Lung (tissue), 12 donors: ENCODE measurements around the gene GRIN3B. TPM values are rescaled to one million over a fixed set of nuclear protein-coding genes. Genes with fewer than 3 reads are reported as not detected.
A peak's percentile ranks its signal among the peaks of the same experiment; 100 is the strongest.

Source experiments
- ATAC-seq: fragments of 200-7000 bp; cut with Tn5 transposase; one replicate; pipeline ENCODE4 v1.9.1; 2020; ENCODE audit warnings: moderate number of reproducible peaks; ENCODE audit not compliant: insufficient read depth, low FRiP score
- DNase-seq, 3 donors: peaks; one replicate each; pipeline ENCODE4 v3.0.0-alpha.2; 2013 to 2017
- H3K27ac ChIP-seq, 2 donors: one replicate each; pipeline ENCODE4 v1.5.1; 2013; ENCODE audit warnings: mild to moderate bottlenecking in 2 of 2, moderate library complexity in 2 of 2, control low read depth in 1 of 2, inconsistent platforms in 1 of 2, low read depth in 1 of 2, low read length in 1 of 2
- H3K27me3 ChIP-seq, 3 donors: one replicate each; pipeline ENCODE4 v1.5.1; 2013; ENCODE audit warnings: low read length in 2 of 3; ENCODE audit not compliant: control insufficient read depth in 3 of 3, insufficient read depth in 3 of 3
- H3K36me3 ChIP-seq, 4 donors: one replicate each; pipeline ENCODE4 v1.5.1; 2013; ENCODE audit warnings: low read length in 4 of 4, mild to moderate bottlenecking in 1 of 4, moderate library complexity in 1 of 4; ENCODE audit not compliant: control insufficient read depth in 4 of 4, insufficient read depth in 4 of 4
- H3K4me1 ChIP-seq, 5 donors: one replicate each; pipeline ENCODE4 v1.5.1; 2013; ENCODE audit warnings: low read length in 5 of 5, mild to moderate bottlenecking in 2 of 5, moderate library complexity in 1 of 5; ENCODE audit not compliant: control insufficient read depth in 5 of 5, insufficient read depth in 5 of 5
- H3K4me3 ChIP-seq: one replicate; pipeline ENCODE4 v1.5.1; 2013; ENCODE audit warnings: mild to moderate bottlenecking, control low read depth, moderate library complexity
- H3K9ac ChIP-seq, 2 donors: one replicate each; pipeline ENCODE4 v1.5.1; 2013; ENCODE audit warnings: low read length in 2 of 2, control low read depth in 1 of 2; ENCODE audit not compliant: insufficient read depth in 1 of 2
- H3K9me3 ChIP-seq, 4 donors: one replicate each; pipeline ENCODE4 v1.5.1; 2013; ENCODE audit warnings: low read length in 3 of 4, mild to moderate bottlenecking in 1 of 4, moderate library complexity in 1 of 4; ENCODE audit not compliant: control insufficient read depth in 4 of 4, insufficient read depth in 3 of 4
- WGBS, 2 donors: extraction: QIAGEN DNeasy Blood & Tissue Kit; methylation state at CpG; one replicate each; pipeline ENCODE4 v1.1.7; 2013; 5-methylcytosine and 5-hydroxymethylcytosine counted together
- polyA plus RNA-seq, 2 donors: library from polyadenylated mRNA; stranded (reverse); fragments of 200-250 nt; gene quantifications; one replicate each; pipeline ENCODE4 v1.2.1, GENCODE V29; 2013
- total RNA-seq, 2 donors: library from RNA; depleted of rRNA in 1 of 2; stranded (reverse); fragments of >200 nt in 1 of 2; gene quantifications; one replicate each; pipeline ENCODE4 v1.2.1, GENCODE V29; 2014 to 2021
- TF ChIP-seq, protein P1 (sequence below): IDR thresholded peaks from 2 replicates; pipeline ENCODE4 v1.5.1; 2012; ENCODE audit warnings: mild to moderate bottlenecking; ENCODE audit errors: control extremely low read depth, extremely low read depth
- donor health status: control.
- donor health status: control.
- donor health status: Bipolar disorder and iron deficiency.
- donor health status: healthy.
- donor health status: DM: yes; HTN: yes; CAD: no.

The GRIN3B gene
- total and polyA plus RNA-seq, 4 donors, result 1.3 to 11.6 (median 2.4) TPM

DNA sequence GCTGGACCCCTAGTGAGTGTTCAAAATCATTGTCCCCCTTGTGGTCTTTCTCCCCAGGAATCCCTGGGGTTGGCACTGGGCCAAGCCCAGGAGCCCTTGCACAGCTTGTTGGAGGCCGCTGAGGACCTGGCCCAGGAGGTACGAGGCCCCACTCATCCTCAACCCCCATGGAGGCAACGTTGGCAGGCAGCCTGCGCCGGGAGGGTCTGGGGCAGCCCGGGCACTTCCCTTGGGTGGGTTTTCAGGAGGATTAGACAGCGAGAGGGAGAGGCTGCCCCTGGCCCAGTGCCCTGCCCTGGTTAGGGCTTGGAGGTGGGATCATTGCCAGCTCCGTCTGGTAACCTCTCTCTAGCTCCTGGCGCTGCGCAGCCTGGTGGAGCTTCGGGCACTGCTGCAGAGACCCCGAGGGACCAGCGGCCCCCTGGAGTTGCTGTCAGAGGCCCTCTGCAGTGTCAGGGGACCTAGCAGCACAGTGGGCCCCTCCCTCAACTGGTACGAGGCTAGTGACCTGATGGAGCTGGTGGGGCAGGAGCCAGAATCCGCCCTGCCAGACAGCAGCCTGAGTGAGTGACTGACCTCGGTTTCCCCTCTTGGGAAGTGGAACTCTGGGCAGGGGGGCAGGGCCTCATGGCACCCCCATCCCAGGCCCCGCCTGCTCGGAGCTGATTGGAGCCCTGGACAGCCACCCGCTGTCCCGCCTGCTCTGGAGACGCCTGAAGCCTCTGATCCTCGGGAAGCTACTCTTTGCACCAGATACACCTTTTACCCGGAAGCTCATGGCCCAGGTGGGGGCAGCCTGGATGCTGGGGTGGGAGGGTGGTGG lies 42.7 kb downstream of the GRIN3B start:
- Histone ChIP-seq H3K4me3 (no peak overlapping the region), H3K27ac (no peak overlapping the region), H3K9me3 (no peaks in the 10 kb centered on the region), H3K36me3 (peaks cover 0 to 10% (median 3%) of the 10 kb centered on the region in 4 donors), H3K4me1 (peaks cover 0 to 36% (median 3%) of the 10 kb centered on the region in 5 donors), H3K9ac (no peak overlapping the region), H3K27me3 (no peaks in the 10 kb centered on the region)
- no peak for ATAC-seq
- DNase-seq, result peak in 2 of 3 donors; percentile 40 to 51
- WGBS, 2 donors, result 74 to 84% methylated on average over 23 of the region's 23 CpGs
- TF ChIP-seq, protein P1, sequence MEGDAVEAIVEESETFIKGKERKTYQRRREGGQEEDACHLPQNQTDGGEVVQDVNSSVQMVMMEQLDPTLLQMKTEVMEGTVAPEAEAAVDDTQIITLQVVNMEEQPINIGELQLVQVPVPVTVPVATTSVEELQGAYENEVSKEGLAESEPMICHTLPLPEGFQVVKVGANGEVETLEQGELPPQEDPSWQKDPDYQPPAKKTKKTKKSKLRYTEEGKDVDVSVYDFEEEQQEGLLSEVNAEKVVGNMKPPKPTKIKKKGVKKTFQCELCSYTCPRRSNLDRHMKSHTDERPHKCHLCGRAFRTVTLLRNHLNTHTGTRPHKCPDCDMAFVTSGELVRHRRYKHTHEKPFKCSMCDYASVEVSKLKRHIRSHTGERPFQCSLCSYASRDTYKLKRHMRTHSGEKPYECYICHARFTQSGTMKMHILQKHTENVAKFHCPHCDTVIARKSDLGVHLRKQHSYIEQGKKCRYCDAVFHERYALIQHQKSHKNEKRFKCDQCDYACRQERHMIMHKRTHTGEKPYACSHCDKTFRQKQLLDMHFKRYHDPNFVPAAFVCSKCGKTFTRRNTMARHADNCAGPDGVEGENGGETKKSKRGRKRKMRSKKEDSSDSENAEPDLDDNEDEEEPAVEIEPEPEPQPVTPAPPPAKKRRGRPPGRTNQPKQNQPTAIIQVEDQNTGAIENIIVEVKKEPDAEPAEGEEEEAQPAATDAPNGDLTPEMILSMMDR, result no peak

DNA sequence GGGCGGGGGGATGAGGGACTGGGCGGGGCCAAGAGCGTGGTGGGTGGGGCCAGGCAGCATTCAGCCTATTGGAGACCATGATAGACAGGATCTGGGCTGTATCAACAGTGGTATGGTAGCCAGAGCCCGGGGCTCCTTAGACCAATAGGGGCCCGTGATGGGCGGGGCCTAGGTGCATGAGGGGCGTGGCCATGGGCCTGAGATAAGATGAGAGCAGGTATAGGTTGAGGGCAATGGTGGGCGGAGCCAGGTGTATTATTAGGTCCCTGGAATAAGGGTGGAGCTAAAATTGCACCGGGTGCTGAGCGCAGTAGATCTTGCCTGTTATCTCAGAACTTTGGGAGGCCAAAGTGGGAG lies 45.0 kb downstream of the GRIN3B start:
- Histone ChIP-seq H3K9ac (no peak overlapping the region), H3K27me3 (no peaks in the 10 kb centered on the region), H3K4me3 (no peak overlapping the region), H3K4me1 (peaks cover 0 to 27% (median 3%) of the 10 kb centered on the region in 5 donors), H3K36me3 (peaks cover 0 to 10% (median 0%) of the 10 kb centered on the region in 4 donors), H3K9me3 (no peaks in the 10 kb centered on the region), H3K27ac (no peak overlapping the region)
- DNase-seq, result no peak
- WGBS, 2 donors, result 80 to 86% methylated on average over 10 of the region's 10 CpGs
- no peak for ATAC-seq
- TF ChIP-seq, protein P1, result no peak

DNA sequence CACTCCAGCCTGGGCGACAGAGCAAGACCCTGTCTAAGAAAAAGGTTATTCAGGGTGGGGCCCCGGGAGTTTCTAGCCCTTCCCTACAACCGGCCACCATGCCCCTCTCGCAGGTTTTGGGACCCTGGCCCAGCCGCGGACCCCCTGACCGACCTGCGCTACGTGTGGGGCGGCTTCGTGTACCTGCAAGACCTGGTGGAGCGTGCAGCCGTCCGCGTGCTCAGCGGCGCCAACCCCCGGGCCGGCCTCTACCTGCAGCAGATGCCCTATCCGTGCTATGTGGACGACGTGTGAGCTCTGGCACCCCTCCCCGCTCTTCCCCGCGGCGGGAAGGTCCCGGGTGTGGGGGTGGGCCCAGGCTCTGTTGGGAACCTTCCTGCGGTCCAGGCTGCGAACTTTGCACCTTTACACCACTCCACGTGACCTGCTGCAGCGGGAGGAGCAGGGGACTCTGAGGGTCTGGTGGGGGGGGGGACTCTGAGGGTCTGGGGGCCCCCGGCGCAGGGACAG lies 46.0 kb downstream of the GRIN3B start:
- peaks cover 0 to 19% (median under 1%) of the 10 kb centered on the region in 5 donors for H3K4me1 ChIP-seq
- DNase-seq (no peak), ATAC-seq (no peak)
- H3K27ac ChIP-seq, result no peak overlapping the region
- H3K4me3 ChIP-seq, result no peak overlapping the region
- 94% methylated on average over 33 of the region's 33 CpGs for WGBS, 2 donors
- no peaks in the 10 kb centered on the region for H3K9me3 ChIP-seq
- H3K9ac ChIP-seq, result no peak overlapping the region
- H3K27me3 ChIP-seq, result no peaks in the 10 kb centered on the region
- TF ChIP-seq, protein P1, result no peak
- peaks cover 0 to 10% (median 0%) of the 10 kb centered on the region in 4 donors for H3K36me3 ChIP-seq
